Activated naive CD8-positive, alpha-beta T cell treated with anti-CD3 and anti-CD28 coated beads, Interleukin-2, amount 50 U/mL, for 24 hours (primary cell): ENCODE measurements around the gene UQCRHL.

ENCODE experiments used
- ATAC-seq: fragments of 150-1000 bp; cut with Tn5 transposase; one replicate; pipeline ENCODE4 v1.10.0; 2021
- DNase-seq: peaks from one replicate; pipeline ENCODE4 v3.0.0; 2021
- H3K27ac Mint-ChIP-seq: one replicate; pipeline ENCODE4 v1.8.0; 2021; ENCODE audit warnings: mild to moderate bottlenecking, mixed read lengths
- H3K27me3 Mint-ChIP-seq: one replicate; pipeline ENCODE4 v1.8.0; 2021; ENCODE audit warnings: mixed read lengths
- H3K36me3 Mint-ChIP-seq: one replicate; pipeline ENCODE4 v1.8.0; 2021; ENCODE audit warnings: low read depth, mixed read lengths
- H3K4me1 Mint-ChIP-seq: one replicate; pipeline ENCODE4 v1.8.0; 2021; ENCODE audit warnings: mixed read lengths
- H3K4me3 Mint-ChIP-seq: one replicate; pipeline ENCODE4 v1.8.0; 2021; ENCODE audit warnings: mild to moderate bottlenecking, moderate library complexity, mixed read lengths
- H3K9me3 Mint-ChIP-seq: one replicate; pipeline ENCODE4 v1.8.0; 2021; ENCODE audit warnings: mixed read lengths

The UQCRHL gene

GRCh38 chr1:15826810-15827507 lies 19.5 kb upstream of the UQCRHL start:
- no peaks in the 10 kb centered on the region for H3K9me3 Mint-ChIP-seq
- H3K4me3 Mint-ChIP-seq = no peak overlapping the region
- H3K36me3 Mint-ChIP-seq = peaks cover 2% of the 10 kb centered on the region
- ATAC-seq (no peak), DNase-seq (no peak)
- H3K27me3 Mint-ChIP-seq = no peaks in the 10 kb centered on the region
- H3K27ac Mint-ChIP-seq = peak overlapping the region; percentile 28
- H3K4me1 Mint-ChIP-seq = peaks cover 27% of the 10 kb centered on the region

GRCh38 chr1:15825800-15826199 lies 18.4 kb upstream of the UQCRHL start:
- H3K9me3 Mint-ChIP-seq = no peaks in the 10 kb centered on the region
- no peaks in the 10 kb centered on the region for H3K36me3 Mint-ChIP-seq
- peaks cover 21% of the 10 kb centered on the region for H3K4me1 Mint-ChIP-seq
- H3K4me3 Mint-ChIP-seq = no peak overlapping the region
- DNase-seq (no peak), ATAC-seq (no peak)
- H3K27ac Mint-ChIP-seq = no peak overlapping the region
- H3K27me3 Mint-ChIP-seq = no peaks in the 10 kb centered on the region

GRCh38 chr1:15820478-15820877 lies 13.0 kb upstream of the UQCRHL start:
- Mint-ChIP-seq H3K4me1 (peaks cover 6% of the 10 kb centered on the region), H3K36me3 (no peaks in the 10 kb centered on the region), H3K27ac (no peak overlapping the region), H3K9me3 (no peaks in the 10 kb centered on the region), H3K4me3 (no peak overlapping the region), H3K27me3 (no peaks in the 10 kb centered on the region)
- no peak for DNase-seq
- ATAC-seq = no peak

DNA sequence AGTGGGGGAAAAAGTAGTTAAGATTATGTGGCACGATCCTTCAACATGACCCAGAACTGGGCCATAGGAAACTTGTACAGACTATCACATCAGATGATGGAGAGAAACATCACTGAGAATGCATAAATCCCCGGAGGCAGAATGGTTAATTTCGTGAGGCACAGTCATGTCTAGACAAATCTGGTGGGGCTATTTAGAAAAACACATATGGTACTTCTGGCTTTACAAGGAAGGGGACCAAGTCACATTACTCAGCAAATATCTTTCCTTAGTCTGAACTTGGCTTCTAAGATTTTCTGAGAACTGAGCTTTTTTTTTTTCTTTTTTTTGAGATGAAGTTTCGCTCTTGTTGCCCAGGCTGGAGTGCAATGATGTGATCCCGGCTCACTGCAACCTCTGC lies 9.2 kb upstream of the UQCRHL start:
- no peaks in the 10 kb centered on the region for H3K27me3 Mint-ChIP-seq
- H3K4me1 Mint-ChIP-seq = peaks cover 7% of the 10 kb centered on the region
- no peak overlapping the region for H3K4me3 Mint-ChIP-seq
- no peak overlapping the region for H3K27ac Mint-ChIP-seq
- no peak for ATAC-seq
- no peak for DNase-seq
- no peaks in the 10 kb centered on the region for H3K9me3 Mint-ChIP-seq
- no peaks in the 10 kb centered on the region for H3K36me3 Mint-ChIP-seq

- Mint-ChIP-seq H3K27ac (no peak overlapping the region), H3K27me3 (no peaks in the 10 kb centered on the region), H3K36me3 (no peaks in the 10 kb centered on the region), H3K4me1 (no peaks in the 10 kb centered on the region), H3K9me3 (no peaks in the 10 kb centered on the region), H3K4me3 (no peak overlapping the region)
- no peak for DNase-seq
- no peak for ATAC-seq
Measured at GRCh38 chr1:15810073-15810472, 2.6 kb upstream of the UQCRHL start.

GRCh38 chr1:15808955-15809354 lies 1.5 kb upstream of the UQCRHL start:
- no peak overlapping the region for H3K27ac Mint-ChIP-seq
- H3K27me3 Mint-ChIP-seq = no peaks in the 10 kb centered on the region
- ATAC-seq = no peak
- DNase-seq = no peak
- no peaks in the 10 kb centered on the region for H3K9me3 Mint-ChIP-seq
- no peaks in the 10 kb centered on the region for H3K4me1 Mint-ChIP-seq
- no peak overlapping the region for H3K4me3 Mint-ChIP-seq
- H3K36me3 Mint-ChIP-seq = no peaks in the 10 kb centered on the region

DNA sequence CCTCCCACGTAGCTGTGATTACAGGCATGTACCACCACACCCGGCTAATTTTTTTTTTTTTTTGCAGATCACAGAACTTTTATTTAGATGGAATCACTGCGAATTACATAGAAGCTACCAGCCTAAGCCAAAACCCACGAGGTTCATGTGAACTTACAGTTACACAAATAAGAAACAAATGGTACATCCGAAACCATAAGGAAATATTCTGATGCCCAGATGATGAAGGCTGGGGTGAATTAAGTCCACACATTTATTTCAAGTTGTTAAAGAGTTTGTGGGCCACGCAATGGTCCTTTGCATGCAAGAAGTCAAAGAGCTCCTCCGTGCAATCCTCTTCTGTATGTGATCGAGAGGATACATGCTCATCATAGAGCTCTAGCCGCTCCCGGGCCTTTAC lies 328 bp downstream of the UQCRHL start:
- Mint-ChIP-seq H3K9me3 (no peaks in the 10 kb centered on the region), H3K27me3 (peaks cover 2% of the 10 kb centered on the region), H3K36me3 (no peaks in the 10 kb centered on the region), H3K4me3 (no peak overlapping the region), H3K27ac (no peak overlapping the region), H3K4me1 (no peaks in the 10 kb centered on the region)
- DNase-seq (no peak), ATAC-seq (no peak)

DNA sequence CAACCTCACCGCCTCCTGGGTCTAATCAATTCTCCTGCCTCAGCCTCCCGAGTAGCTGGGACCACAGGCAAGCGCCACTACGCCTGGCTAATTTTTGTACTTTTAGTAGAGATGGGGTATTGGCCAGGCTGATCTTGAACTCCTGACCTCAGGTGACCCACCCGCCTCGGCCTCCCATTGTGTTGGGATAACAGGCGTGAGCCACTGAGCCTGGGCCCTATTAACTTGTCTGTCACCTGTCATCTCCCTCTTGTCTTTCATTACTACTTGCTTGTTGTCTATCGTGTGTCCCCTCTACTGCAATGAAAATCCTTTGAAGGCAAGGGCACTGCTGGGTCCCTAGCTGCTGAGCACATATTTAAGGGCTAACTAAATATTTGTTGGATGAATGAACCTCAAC lies 3.4 kb downstream of the UQCRHL start:
- no peak for DNase-seq
- Mint-ChIP-seq H3K27ac (no peak overlapping the region), H3K4me1 (peaks cover 5% of the 10 kb centered on the region), H3K36me3 (no peaks in the 10 kb centered on the region), H3K4me3 (no peak overlapping the region), H3K9me3 (no peaks in the 10 kb centered on the region), H3K27me3 (peaks cover 8% of the 10 kb centered on the region)
- ATAC-seq = no peak

- DNase-seq (peak; percentile 8), ATAC-seq (no peak)
- H3K4me1 Mint-ChIP-seq = peaks cover 8% of the 10 kb centered on the region
- no peaks in the 10 kb centered on the region for H3K9me3 Mint-ChIP-seq
- no peak overlapping the region for H3K27ac Mint-ChIP-seq
- no peak overlapping the region for H3K4me3 Mint-ChIP-seq
- H3K27me3 Mint-ChIP-seq = peaks cover 8% of the 10 kb centered on the region
- H3K36me3 Mint-ChIP-seq = no peaks in the 10 kb centered on the region
Measured at GRCh38 chr1:15803380-15803779, 4.1 kb downstream of the UQCRHL start.

- DNase-seq (no peak), ATAC-seq (no peak)
- no peak overlapping the region for H3K4me3 Mint-ChIP-seq
- no peaks in the 10 kb centered on the region for H3K9me3 Mint-ChIP-seq
- no peak overlapping the region for H3K27ac Mint-ChIP-seq
- H3K36me3 Mint-ChIP-seq = no peaks in the 10 kb centered on the region
- peaks cover 8% of the 10 kb centered on the region for H3K4me1 Mint-ChIP-seq
- peaks cover 8% of the 10 kb centered on the region for H3K27me3 Mint-ChIP-seq
Measured at GRCh38 chr1:15802234-15802965, 5.0 kb downstream of the UQCRHL start.

- Mint-ChIP-seq H3K4me1 (peaks cover 12% of the 10 kb centered on the region), H3K27ac (no peak overlapping the region), H3K4me3 (no peak overlapping the region), H3K36me3 (no peaks in the 10 kb centered on the region), H3K9me3 (no peaks in the 10 kb centered on the region), H3K27me3 (peaks cover 8% of the 10 kb centered on the region)
- DNase-seq (no peak), ATAC-seq (no peak)
Measured at GRCh38 chr1:15799928-15800835, 7.3 kb downstream of the UQCRHL start.

GRCh38 chr1:15799004-15799867 lies 8.2 kb downstream of the UQCRHL start:
- peaks cover 16% of the 10 kb centered on the region for H3K4me1 Mint-ChIP-seq
- ATAC-seq (peak; percentile 75), DNase-seq (peak; percentile 37)
- no peak overlapping the region for H3K27ac Mint-ChIP-seq
- H3K9me3 Mint-ChIP-seq = no peaks in the 10 kb centered on the region
- peaks cover 8% of the 10 kb centered on the region for H3K27me3 Mint-ChIP-seq
- no peaks in the 10 kb centered on the region for H3K36me3 Mint-ChIP-seq
- H3K4me3 Mint-ChIP-seq = no peak overlapping the region

DNA sequence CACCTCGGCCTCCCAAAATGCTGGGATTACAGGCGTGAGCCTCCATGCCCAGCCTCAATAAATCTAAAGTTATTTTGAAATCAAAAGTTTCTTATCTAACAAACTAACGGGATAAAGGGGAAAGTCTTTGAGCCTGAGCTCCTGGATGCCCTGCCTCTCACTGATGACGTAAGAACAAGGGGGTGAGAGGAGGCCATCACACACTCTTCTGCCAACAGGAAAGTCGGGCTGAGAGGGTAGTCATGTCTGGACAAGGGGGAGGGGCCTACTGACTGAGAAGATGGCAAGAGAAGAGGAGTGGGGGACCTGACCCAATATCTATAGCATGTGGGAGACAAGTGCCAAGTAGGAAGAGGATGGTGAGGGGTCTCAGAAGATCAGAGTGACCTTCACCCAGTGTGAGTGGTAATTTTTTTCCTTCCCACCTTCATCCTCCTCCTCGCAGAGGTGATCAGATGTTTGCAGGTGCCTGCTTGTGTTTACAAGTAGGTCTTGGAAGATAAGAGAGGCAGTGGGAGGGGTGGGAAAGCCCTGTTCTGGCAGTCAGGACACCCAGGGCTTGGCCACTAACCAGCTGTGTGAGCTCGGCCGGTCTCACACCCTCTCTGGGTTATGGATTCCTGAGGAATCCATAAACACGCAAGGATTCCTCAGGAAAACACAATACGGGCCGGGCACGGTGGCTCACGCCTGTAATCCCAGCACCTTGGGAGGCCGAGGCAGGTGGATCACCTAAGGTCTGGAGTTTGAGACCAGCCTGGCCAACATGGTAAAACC lies 9.6 kb downstream of the UQCRHL start:
- no peak overlapping the region for H3K27ac Mint-ChIP-seq
- no peaks in the 10 kb centered on the region for H3K36me3 Mint-ChIP-seq
- H3K4me1 Mint-ChIP-seq = peaks cover 16% of the 10 kb centered on the region
- DNase-seq (no peak), ATAC-seq (no peak)
- no peak overlapping the region for H3K4me3 Mint-ChIP-seq
- H3K27me3 Mint-ChIP-seq = peaks cover 8% of the 10 kb centered on the region
- no peaks in the 10 kb centered on the region for H3K9me3 Mint-ChIP-seq
